Left lobe of liver (tissue), 2 donors: Measurements from ENCODE around the gene RIN3. TPM values are rescaled to one million over a fixed set of nuclear protein-coding genes. Genes with fewer than 3 reads are reported as not detected.

ENCODE experiments used
- ATAC-seq: fragments of 200-7000 bp; cut with Tn5 transposase; one replicate; pipeline ENCODE4 v1.9.1; 2020; ENCODE audit warnings: mild to moderate bottlenecking, moderate library complexity
- DNase-seq: peaks from one replicate; pipeline ENCODE4 v3.0.0-alpha.2; 2020; ENCODE audit warnings: low spot score
- total RNA-seq: library from RNA; stranded (reverse); gene quantifications from one replicate; pipeline ENCODE4 v1.2.1, GENCODE V29; 2021
- donor health status: DM: no; HTN: no; CAD: no; lungs with moderate emphysema.
- donor health status: DM: no; HTN: yes; CAD: no.

RIN3 gene
- total RNA-seq, 1 donor from 2014 or later, result 20.2 TPM

DNA sequence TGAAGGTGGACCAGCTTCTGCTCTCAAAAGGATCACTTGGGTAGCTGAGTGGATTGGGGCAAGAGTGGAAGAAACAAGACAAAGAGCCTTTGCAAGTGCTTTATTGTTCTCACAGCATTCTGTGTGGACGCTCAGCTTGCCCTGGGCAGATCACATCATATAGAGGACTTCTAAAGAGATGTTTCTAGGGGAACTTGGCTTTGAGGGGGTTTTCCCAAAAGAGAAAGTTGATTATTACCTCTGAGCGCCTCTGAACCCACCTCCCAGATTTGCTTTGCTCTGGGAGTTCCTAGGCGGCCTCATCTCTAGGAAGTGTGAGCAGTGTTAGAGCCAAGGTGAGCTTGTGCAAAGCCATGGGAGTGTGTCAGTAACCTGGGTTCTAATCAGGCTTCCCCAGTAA is 81.7 kb downstream of the RIN3 start:
- ATAC-seq, result no peak
- no peak for DNase-seq

DNA sequence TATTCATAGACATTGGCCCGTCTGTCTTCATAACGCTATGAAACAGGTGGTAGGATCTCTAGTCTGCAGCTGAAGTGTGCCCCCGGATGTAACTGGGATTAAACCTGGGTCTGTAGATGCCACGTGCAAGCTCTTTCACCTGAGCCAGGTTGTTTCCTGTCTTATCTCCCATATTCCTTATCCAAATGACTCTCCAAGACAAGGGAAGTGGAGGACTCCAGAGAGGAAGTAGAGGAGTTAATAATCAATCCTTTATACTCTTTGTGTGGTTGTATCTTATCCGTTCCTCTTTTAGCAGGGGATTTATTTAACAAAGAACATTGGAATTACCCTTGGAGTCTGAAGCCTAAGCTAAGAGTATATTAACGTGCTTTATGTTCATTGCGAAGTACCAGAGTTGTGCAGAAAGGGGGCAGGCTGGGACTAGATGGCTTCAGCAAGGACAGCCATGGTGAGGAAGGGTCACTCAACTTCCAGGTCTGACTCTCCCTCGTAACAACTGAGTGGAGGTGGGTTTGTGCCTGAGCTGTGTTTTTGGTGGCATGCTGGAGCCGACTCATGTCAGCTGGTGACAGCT is 82.8 kb downstream of the RIN3 start:
- no peak for DNase-seq
- no peak for ATAC-seq

DNA sequence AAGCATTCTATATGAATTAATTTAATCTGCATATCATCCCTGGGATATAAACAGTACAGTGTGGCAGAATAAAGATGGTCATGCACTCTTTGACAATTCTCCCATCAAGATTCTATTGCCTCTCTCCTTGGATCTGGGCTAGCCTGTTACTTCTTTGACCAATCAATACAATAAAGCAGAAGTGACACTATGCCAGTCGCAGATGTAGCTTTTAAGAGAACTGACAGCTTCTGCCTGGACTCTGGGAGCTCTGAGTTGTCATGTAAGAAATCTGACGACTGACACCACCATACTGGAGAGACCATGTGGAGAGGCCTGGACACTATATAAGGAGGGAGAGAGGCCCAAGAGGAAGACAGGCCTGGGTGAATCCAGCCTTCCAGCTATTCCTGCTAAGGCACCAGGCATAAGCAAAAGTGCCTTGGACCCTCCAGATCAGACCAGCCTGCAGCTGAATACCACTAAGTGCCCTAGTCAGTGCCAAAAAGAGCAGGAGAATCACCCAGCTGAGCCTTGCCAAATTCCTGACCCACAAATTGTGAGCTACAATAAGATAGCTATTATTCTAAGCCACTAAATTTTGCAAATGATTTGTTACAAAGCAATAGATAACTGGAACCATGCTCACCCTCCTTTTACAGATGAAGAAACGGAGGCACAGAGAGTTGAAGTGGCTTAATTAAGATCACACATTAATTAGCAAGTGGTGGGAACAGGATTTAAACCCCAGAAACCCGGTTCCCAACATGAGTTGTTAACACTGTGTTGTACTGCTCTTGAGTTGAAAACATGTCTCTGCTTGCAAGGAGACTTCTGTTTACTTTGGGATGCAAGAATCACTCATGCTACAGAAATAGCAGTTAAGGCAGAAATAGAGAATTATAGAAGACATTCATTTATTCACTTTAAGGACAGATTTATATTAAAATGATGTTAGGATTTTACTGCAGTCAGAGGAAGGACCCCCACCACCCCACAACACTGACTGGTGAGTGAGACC is 84.6 kb downstream of the RIN3 start:
- ATAC-seq (no peak), DNase-seq (no peak)

DNA sequence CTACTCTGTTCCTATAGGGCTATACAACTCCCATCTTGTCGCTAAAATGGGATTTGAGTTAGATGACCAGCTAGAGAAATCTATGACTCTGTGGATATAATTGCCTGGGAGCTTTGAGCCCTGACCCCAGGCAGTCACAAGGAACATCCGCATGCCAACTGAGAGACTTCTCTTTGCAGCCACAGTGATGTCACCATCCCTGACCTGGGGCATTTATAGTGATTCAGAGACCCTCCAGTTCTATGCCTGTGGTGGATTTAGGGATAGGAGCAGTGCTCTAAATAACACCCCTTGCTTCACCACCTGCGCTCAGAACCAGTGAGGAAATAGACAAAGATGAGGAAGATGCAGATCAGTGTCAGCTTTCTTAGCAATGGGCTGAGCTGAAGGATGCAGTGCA is 86.2 kb downstream of the RIN3 start:
- no peak for ATAC-seq

DNA sequence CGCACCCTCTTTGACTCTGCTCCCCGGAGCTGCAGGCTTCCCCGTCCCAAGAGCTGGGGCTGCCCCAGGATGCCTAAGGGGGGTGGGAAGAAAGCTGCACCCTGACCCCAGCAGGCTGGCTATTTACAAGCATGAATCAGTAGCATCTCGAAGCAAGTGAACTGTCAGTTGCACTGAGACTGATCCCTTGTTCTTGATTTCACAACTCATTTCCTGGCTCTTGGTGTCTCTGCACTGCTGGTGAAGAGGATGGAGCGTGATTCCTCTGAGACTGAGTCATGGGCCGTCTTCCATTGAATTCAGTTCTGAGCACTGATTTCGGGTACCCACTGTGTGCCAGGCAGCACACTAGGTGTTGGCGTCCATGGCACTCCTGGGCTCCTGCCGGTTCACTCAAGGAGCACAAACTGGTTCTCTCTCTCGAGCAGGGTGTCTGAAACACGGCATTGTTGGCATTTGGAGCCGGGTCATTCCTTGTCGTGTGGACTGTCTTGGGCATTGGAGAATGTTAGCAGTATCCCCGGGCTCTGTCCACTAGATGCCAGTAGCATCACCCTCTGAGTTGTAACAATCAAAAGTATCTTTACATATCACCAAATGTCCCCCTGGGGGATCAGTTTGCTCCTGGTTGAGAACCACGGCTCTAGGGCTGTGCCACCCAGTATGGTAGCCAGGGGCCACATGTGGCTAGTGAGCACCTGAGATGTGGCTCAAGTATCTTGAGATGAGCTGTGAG is 86.9 kb downstream of the RIN3 start:
- no peak for ATAC-seq
- no peak for DNase-seq

More for the DNA sequence above, 86.2 kb downstream of the RIN3 start:
- DNase-seq, result no peak

DNA sequence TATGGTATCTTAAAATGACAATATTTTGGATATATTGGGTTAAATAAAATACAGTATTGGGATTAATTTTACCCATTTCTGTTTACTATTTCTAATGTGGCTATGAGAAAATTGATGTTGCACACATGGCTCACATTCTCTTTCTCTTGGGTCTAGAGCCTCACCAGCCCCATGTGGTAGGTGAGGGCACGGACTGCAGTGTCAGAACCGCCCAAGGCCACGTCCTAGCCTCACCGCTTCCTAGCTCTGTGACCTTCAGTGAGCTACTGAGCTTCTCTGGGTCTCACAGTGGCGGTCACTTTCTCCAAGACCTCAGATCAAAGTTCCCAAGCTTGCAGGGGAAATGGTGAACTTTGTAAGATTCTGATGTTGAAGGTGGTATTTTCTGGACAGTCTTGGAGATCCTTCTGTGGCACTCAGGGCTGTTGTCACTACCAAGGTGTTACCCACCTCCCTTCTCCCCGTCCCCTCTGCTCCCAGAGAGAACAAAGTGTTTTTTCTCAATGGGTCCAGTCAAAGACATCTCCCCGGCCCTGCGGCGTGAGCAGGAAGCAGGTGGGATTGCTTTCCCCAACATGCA is 87.6 kb downstream of the RIN3 start:
- ATAC-seq, result no peak
- DNase-seq, result no peak

DNA sequence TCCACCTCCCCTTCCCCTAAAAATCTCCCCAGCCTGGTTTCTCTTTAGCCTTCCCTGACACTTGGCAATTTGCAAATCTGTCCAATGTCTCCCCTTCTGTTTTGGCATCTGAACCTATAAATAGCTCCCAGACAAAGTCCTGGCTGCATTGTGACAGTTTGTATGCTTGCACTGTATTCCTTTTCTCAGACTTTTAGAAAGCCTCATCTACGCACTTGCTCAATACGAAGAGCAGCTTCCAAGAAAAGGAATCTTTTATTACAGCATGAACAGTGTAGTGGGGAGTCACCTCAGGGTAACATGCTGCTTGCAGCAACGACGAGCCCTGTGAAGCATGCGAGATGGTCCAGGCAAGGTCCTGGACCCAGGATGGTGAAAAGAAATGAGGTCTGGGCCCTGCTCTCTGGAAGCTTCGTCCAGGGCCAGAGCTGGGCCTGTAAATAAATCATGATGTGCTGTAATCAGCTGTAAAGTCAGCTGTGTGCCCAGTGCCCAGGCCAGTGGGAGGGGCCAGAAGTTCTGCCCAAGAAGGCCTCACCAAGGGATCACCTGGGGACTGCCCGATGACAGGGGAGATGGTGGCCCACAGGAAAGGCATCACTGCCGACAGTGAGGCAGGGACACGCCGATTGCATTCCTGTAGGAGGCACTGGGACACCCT is 88.3 kb downstream of the RIN3 start:
- peak; percentile 64 for ATAC-seq

DNA sequence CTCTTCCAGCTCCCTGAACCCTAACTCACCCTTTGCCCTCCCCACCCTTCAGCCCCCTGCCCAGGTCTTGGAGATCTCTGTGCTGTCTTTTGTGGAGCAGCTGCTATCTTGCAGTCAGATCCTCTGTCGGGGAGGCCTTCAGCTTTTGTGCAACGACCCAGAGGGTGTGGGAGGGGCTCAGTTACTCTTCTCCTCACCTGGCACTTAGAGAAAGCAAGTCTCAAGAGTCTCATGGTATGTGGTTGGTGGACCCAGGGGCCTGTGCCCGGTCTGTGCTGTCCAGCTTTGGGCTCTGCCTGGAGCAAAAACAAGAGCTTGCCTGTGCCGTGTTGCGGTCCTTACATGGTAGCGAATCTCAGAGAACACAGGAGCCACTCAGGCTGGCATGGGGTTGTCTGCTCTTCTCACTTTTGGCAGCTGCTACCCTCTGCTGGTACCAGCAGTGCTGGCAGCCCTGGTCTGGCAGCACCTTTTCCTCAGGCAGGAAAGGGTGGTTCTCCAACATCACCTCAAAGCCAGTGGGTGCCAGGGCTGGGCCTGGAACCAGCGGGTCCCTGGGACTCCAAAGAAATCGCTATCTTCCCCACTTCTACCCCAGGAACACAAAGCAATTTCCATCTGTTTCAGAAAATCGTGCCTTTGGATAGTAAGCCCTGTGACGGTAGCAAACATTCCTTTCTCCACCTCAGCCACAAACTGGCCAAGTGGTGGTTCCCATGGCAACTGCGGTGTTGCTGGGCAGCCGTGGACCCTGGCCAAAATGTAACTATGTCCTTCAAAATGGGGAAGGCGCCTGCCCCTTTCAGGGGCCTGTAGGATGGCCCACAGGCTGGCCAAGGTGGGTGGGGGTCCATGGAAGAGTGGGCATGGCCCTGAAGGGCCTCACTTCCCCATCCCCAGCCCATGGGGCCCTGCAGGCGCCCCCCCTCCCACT is 90.0 kb downstream of the RIN3 start:
- DNase-seq (no peak), ATAC-seq (peak; percentile 73)

More for the DNA sequence above, 88.3 kb downstream of the RIN3 start:
- DNase-seq, result no peak

DNA sequence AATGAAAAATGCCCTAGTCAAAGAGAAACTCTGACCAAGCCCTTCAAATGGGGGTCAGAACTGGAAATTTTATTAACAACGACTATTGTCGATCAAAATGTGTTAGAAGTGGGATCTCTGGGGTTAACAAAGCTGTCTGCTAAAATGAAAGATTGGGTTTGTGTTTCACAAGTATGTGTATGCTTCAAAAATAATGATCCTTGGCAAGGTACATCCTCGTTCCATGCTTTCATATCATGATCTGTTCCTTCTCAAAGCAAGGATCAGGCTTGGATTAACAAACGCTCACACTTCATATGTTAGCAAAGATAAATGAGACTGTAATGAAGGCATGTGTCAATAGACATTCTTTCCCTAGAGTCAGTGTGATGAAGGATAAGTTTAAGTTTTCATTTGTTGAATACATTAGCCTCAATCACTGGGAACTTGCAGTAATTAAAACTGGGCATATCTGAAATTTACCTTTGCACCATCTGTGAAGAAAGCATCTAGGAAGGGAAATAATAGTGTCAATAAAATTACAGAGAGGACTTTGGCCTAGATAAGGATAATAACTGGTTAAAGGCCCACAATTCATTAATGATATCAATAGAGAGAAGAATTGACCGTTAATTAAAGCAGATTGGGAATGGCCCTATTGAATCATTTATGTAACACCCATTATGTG is 91.8 kb downstream of the RIN3 start:
- DNase-seq (no peak), ATAC-seq (no peak)

DNA sequence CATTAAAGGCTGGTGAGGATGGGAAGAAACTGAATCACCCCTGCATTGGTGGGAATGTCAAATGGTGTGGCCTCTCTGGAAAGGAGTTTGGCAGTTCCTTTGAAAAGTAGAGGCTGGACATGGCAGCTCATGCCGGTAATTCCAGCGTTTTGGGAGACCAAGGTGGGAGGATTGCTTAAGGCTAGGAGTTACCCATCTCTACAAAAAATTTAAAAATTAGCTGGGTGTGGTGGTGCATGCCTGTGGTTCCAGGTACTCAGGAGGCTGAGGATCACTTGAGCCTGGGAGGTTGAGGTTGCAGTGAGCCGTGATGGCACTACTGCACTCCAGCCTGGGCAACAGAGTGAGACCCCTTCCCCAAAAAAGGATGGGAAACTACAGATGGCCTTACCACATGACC is 93.7 kb downstream of the RIN3 start:
- ATAC-seq, result no peak
- no peak for DNase-seq

DNA sequence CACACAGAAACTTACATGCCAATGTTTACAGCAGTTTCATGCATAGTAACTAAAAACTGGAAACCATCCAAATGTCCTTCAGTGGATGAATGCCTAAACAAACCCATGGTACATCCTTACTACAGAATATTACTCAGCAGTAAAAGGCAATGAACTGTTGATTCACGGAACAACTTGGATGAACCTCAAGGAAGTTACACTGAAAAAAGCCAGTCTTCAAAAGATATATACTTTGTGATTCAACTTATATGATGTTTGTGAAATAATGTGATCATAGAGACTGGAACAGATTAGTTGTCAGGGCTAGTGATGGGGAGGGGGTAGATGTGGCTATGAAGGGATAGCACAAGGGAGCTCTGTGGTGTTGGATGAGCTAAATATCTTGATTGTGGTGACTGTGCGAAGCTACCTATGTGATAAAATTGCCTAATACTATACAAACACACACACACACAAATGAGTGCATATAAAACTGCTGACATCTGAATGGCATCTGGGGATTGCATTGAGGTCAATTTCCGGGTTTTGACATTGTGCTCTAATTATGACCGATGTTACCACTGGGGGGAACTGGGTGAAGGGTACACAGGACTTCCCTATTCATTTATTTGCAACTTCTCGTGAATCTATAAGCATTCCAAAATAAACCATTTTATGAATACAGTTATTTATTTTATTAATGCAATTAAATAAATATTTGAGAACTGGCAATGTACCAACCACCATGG is 94.3 kb downstream of the RIN3 start:
- ATAC-seq (peak; percentile 16), DNase-seq (no peak)

DNA sequence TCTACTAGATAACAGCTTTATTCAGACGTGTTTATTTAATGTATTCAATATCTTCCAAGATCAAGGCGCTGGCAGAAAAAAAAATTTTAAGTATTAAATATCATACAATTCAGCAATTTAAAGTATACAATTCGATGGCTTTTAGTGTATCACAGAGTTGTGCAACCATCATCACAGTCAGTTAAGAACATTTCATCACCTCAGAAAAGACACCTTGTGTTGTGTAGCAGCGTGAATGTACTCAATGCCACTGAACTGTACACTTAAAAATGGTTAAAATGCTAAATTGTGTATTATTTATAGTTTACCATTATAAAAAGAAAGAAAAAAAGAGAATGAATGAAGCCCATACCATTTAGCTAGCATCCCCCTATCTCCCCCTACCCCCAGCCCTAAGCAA is 96.4 kb downstream of the RIN3 start:
- ATAC-seq, result no peak
- DNase-seq, result no peak

DNA sequence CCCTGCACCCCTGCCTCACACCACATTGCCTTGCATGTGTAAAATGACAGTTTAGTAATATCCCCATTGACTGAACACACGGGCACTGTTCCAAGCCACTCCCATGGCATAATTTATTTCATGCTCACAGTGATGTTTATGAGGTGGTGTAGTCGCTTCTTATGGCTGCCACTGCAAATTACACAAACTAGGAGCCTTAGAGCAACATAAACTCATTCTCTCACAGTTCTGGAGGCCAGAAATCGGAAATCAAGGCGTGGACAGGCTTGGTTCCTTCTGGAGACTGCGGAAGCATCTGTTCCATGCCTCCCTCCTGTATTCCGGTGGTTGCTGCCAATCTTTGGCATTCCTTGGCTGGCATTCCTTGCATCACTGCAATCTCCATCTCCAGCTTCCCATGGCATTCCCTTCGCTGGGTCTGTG is 97.3 kb downstream of the RIN3 start:
- ATAC-seq (no peak), DNase-seq (no peak)

DNA sequence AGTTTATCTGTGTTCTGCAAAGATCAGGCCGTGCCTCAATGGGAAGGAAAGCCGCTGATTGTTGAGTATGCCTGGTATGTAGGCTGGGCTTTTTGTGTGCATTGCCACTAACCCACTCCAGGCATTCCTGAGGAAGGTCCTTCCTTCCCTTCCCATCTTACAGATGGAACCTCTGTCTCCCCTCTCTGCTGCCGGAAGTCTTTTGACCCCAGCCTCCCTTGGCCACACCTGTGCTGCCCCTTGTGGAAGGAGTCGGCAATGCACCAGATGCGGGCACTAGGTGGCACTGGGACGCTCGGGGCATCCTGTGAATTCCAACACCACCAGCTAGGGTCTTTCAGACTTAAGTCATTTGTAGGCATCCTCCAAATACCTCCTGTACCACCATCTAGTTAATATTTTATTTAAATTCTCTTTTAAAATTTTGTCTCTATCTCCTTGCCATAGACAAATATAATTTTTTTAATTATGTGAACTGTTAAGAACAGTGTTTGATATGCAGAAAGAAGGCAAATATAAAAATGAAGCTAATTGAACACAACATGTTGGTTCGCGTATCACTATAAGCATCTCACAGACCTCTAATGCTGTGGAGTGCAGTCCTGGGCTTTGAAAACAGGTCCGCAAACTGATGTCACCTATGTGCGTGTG is 99.6 kb downstream of the RIN3 start:
- DNase-seq, result no peak
- ATAC-seq, result peak; percentile 84

DNA sequence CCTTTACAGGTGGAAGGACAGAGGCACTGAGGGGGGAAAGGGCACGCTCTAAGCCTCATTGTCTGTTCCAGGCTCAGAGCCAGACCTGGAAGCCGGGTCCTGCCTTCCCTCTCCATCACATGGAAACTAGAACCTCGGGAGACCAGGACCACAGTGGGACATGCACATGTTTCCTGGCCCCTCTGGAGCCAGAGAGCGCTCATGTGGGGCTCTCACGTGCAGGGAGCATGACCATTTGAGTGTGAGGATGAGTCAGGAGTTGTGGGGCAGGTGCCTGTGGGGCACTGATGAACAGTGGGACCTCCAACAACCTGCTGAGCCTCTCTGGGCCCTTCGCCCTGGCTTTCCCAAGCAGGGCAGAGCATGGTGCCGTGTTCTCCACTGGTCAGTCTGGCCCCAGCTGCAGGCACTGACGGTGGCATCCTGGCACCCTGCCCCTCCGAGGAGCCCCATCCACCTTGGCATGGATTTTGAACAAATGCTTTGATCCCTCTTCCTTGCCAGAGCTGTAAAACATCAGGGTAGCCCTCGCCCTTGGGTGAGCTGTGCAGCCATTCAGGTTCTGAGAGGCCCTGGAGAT is 100.2 kb downstream of the RIN3 start:
- DNase-seq (no peak), ATAC-seq (no peak)

DNA sequence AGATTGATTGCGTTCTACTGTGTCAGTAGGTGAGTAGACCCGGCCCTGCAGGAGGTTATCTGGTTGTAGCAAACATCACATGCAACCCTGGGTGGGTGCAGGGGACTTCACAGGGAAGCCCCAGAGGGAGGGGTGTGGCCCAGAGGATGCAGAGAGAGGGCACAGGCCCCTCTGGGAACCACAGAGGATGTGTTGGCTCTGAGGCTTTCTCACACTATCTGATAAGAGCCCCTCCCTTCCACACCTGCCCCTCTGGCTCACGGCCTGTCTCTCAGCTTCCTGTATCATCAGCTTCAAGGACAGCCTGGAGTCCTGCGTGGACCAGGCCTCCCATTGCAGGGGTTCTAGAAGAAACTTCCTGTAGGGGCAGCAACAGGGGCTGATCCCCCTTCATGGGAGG is 101.9 kb downstream of the RIN3 start:
- ATAC-seq (no peak), DNase-seq (no peak)

DNA sequence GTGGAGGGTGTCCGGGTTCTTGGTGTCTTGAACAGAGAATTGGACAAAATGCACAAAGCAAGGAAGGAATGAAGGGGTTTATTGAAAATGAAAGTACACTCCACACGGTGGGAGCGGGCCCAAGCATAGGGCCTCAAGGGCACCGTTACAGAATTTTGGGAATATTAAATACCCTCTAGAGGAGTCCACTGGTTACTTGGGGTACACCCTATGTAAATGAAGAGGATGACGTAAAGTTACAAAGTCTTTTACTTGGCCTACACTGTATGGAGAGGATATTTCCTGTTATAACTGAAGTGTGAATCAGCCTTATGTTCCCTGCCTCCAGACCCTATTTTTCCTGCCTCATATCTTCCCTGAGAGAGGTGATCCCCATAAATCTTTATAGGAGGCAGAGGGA is 102.6 kb downstream of the RIN3 start:
- ATAC-seq (no peak), DNase-seq (no peak)

DNA sequence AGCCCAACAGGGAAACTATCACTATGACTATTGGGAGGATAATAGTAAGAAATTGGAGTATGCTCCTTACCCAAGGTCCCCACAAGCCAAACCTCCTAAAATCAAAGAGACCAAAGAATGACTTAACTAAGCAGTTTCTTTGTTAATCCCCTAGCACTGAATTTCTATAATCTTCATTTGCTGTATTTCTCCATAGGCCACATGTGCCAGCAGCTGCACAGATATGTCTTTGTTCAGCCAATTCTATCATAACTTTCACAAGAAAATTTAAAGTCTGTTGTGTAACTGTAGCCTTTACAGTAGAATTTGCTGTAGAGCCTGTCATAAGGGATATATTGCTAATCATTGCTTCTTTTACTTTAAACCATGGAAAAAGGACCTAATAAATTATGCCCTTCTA is 104.0 kb downstream of the RIN3 start:
- DNase-seq, result no peak
- no peak for ATAC-seq
